Loucy (cell line): Measurements from ENCODE around the gene SPACA5.

Source experiments
- H2AFZ ChIP-seq: fragments of 200-600 bp; sonication (generic); 2 replicates; pipeline ENCODE4 v1.6.0; 2016; ENCODE audit warnings: antibody characterized with exemption, mild to moderate bottlenecking, low read length, moderate library complexity
- H3F3A ChIP-seq: fragments of 200-600 bp; 2 replicates; pipeline ENCODE4 v1.6.0; 2016; ENCODE audit warnings: antibody characterized with exemption, low read depth, mild to moderate bottlenecking
- H3K27me3 ChIP-seq: fragments of 200-600 bp; sonication (generic); 2 replicates; pipeline ENCODE4 v1.6.1; 2014; ENCODE audit warnings: low read length, mild to moderate bottlenecking; ENCODE audit not compliant: insufficient read depth, poor library complexity, severe bottlenecking
- H3K36me3 ChIP-seq: fragments of 200-600 bp; sonication (generic); 2 replicates; pipeline ENCODE4 v1.6.1; 2016; ENCODE audit warnings: low read length; ENCODE audit not compliant: insufficient read depth
- H3K4me1 ChIP-seq: fragments of 200-600 bp; sonication (generic); 2 replicates; pipeline ENCODE4 v1.5.1; 2014; ENCODE audit warnings: low read length, mild to moderate bottlenecking; ENCODE audit not compliant: insufficient read depth, poor library complexity, severe bottlenecking
- H3K4me2 ChIP-seq: fragments of 200-600 bp; sonication (generic); 2 replicates; pipeline ENCODE4 v1.6.0; 2014; ENCODE audit warnings: antibody characterized with exemption, low read length, low read depth, mild to moderate bottlenecking; ENCODE audit not compliant: poor library complexity, severe bottlenecking
- H3K4me3 ChIP-seq: fragments of 200-600 bp; sonication (generic); 2 replicates; pipeline ENCODE4 v1.5.1; 2014; ENCODE audit warnings: low read length, mild to moderate bottlenecking, mixed read lengths; ENCODE audit not compliant: poor library complexity, severe bottlenecking
- H3K79me2 ChIP-seq: fragments of 200-600 bp; sonication (generic); 2 replicates; pipeline ENCODE4 v1.6.1; 2014; ENCODE audit warnings: low read length; ENCODE audit not compliant: insufficient read depth
- H3K9ac ChIP-seq: fragments of 200-600 bp; sonication (generic); 2 replicates; pipeline ENCODE4 v1.6.0; 2014; ENCODE audit warnings: mild to moderate bottlenecking, low read depth, low read length, moderate library complexity; ENCODE audit not compliant: poor library complexity, severe bottlenecking
- H3K9me2 ChIP-seq: fragments of 200-600 bp; sonication (generic); replicated peaks from 2 replicates; pipeline ENCODE4 v1.6.1; 2016; ENCODE audit warnings: low read depth, low read length, mixed read lengths
- H3K9me3 ChIP-seq: fragments of 200-600 bp; sonication (generic); 2 replicates; pipeline ENCODE4 v1.6.1; 2014; ENCODE audit warnings: mild to moderate bottlenecking, antibody characterized with exemption, low read length, low read depth; ENCODE audit not compliant: insufficient read depth
- H4K20me1 ChIP-seq: fragments of 200-600 bp; sonication (generic); 2 replicates; pipeline ENCODE4 v1.6.0; 2014; ENCODE audit warnings: antibody characterized with exemption, low read length, mild to moderate bottlenecking; ENCODE audit not compliant: insufficient read depth, poor library complexity, severe bottlenecking
- CTCF ChIP-seq: fragments of 200-600 bp; sonication (generic); conservative IDR thresholded peaks from 2 replicates; pipeline ENCODE4 v1.5.1; 2014; ENCODE audit warnings: mild to moderate bottlenecking, antibody characterized with exemption, low read length
- EZH2phosphoT487 ChIP-seq: fragments of 200-600 bp; IDR thresholded peaks from 2 replicates; pipeline ENCODE4 v1.6.1; 2018; ENCODE audit warnings: antibody characterized with exemption, mild to moderate bottlenecking, moderate library complexity, borderline replicate concordance

Gene SPACA5

GRCh38 chrX:47973235-47973634 lies 33.6 kb upstream of the SPACA5 start:
- peaks cover 22% of the 10 kb centered on the region; the same call in 1 of the 2 replicates for H3K9me3 ChIP-seq
- peaks cover 26% of the 10 kb centered on the region; the same call in 1 of the 2 replicates for H3K36me3 ChIP-seq
- no peak overlapping the region for H2AFZ ChIP-seq
- no peak overlapping the region for H3K9ac ChIP-seq
- H4K20me1 ChIP-seq, result no peaks in the 10 kb centered on the region
- no peak for TF ChIP-seq CTCF
- TF ChIP-seq EZH2phosphoT487, result no peak
- no peak overlapping the region for H3K4me3 ChIP-seq
- no peaks in the 10 kb centered on the region for H3K27me3 ChIP-seq
- H3F3A ChIP-seq, result no peaks in the 10 kb centered on the region
- H3K79me2 ChIP-seq, result no peaks in the 10 kb centered on the region
- no peak overlapping the region for H3K4me2 ChIP-seq
- no peaks in the 10 kb centered on the region for H3K4me1 ChIP-seq
- no peaks in the 10 kb centered on the region for H3K9me2 ChIP-seq

- Histone ChIP-seq H3K79me2 (no peaks in the 10 kb centered on the region), H3F3A (no peaks in the 10 kb centered on the region), H3K4me3 (no peak overlapping the region), H3K4me2 (no peak overlapping the region), H3K9me2 (no peaks in the 10 kb centered on the region), H3K9ac (no peak overlapping the region), H4K20me1 (no peaks in the 10 kb centered on the region), H3K36me3 (peaks cover 54% of the 10 kb centered on the region; the same call in 1 of the 2 replicates), H3K27me3 (no peaks in the 10 kb centered on the region), H2AFZ (no peak overlapping the region), H3K4me1 (no peaks in the 10 kb centered on the region), H3K9me3 (peaks cover 25% of the 10 kb centered on the region; the same call in 1 of the 2 replicates)
- TF ChIP-seq CTCF (no peak), EZH2phosphoT487 (no peak)
These were observed 30.3 kb upstream of the SPACA5 start for GRCh38 chrX:47976254-47977151.

- no peaks in the 10 kb centered on the region for H3K9me3 ChIP-seq
- H3K9me2 ChIP-seq, result no peaks in the 10 kb centered on the region
- no peaks in the 10 kb centered on the region for H4K20me1 ChIP-seq
- no peak overlapping the region for H3K4me2 ChIP-seq
- H3F3A ChIP-seq, result no peaks in the 10 kb centered on the region
- H3K9ac ChIP-seq, result no peak overlapping the region
- no peaks in the 10 kb centered on the region for H3K4me1 ChIP-seq
- no peak overlapping the region for H3K4me3 ChIP-seq
- H3K79me2 ChIP-seq, result peaks cover 46% of the 10 kb centered on the region; the same call in 1 of the 2 replicates
- no peak overlapping the region for H2AFZ ChIP-seq
- no peaks in the 10 kb centered on the region for H3K27me3 ChIP-seq
- peaks cover 32% of the 10 kb centered on the region; the same call in 1 of the 2 replicates for H3K36me3 ChIP-seq
- no peak for TF ChIP-seq EZH2phosphoT487
- TF ChIP-seq CTCF, result no peak
These were observed 15.3 kb upstream of the SPACA5 start for GRCh38 chrX:47991263-47992094.
